A549 treated with ZK216348 at 1 μM for 4 hours (cell line): ENCODE data around the gene CLDN11. TPM values are rescaled to one million over a fixed set of nuclear protein-coding genes. Genes with fewer than 3 reads are reported as not detected.

ENCODE experiments used
- total RNA-seq: library from RNA; stranded (reverse); fragments of 200-300 nt; extraction: Qiagen RNA extraction; gene quantifications from 5 replicates; pipeline ENCODE4 v1.2.3, GENCODE V29; 2022; ENCODE audit warnings: low read depth

CLDN11 gene
- total RNA-seq, result 0.19 to 0.21 TPM in 2 of 5 replicates, not detected in the others

GRCh38 chr3:170418422-170419398 lies at the start of gene CLDN11:
CLDN11 (plus strand) TSS chr3:170418868; CDS start chr3:170419067, 199 bp downstream.

Other genes starting within 250 kb of the CLDN11 start
- 8.8 to 21.3 TPM (median 13.1 TPM) in 5 replicates for gene PHC3, start 237.1 kb upstream of the CLDN11 start, total RNA-seq
- 11.0 to 19.9 TPM (median 18.0 TPM) in 5 replicates for gene PRKCI, start 196.4 kb upstream of the CLDN11 start, total RNA-seq
- gene SKIL, start 61.2 kb upstream of the CLDN11 start, total RNA-seq, result 17.4 to 33.6 TPM (median 29.7 TPM) in 5 replicates
- gene SLC7A14, start 167.2 kb downstream of the CLDN11 start, total RNA-seq, result not detected in 5 replicates